ENCODE results near the gene MYBBP1A.

Gene MYBBP1A

DNA sequence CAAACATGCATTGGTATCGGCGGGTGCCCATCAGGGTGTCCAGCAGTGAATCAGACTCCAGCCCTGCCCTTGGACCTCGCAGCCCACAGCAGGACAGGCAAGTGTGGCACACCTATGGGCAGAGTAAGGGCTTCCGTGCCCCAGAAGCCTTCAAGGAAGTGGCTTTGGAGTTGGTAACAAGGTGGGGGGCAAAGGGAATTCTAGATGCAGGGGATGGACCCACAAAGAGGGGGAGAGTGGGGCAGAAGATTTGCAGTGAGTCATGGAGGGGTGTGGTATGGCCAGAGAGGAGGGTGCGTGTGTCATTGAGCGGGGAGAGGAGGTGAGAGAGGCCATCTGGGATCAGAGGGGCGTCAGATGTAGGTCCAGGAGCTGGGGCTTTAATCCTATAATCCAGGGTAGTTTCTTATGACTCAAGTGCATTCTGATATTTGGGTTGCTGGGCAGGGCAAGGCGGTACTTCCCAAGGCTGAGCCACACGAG, 65.0 kb downstream of the MYBBP1A start:
- Histone ChIP-seq H3K27me3 (ENCODE audit: control insufficient read depth in 1 of 2, insufficient read depth in 2 of 2, low read length in 2 of 2) (no peaks in the 10 kb centered on the region), H3K9me3 (ENCODE audit: control insufficient read depth in 1 of 2, low read length in 2 of 2) (no peaks in the 10 kb centered on the region), H3K9ac (ENCODE audit: low read depth in 1 of 2, low read length in 2 of 2) (no peak overlapping the region), H3K4me1 (ENCODE audit: control insufficient read depth in 1 of 2, insufficient read depth in 2 of 2, low read length in 2 of 2) (peaks cover 16 to 26% of the 10 kb centered on the region in 2 donors), H3K36me3 (ENCODE audit: control insufficient read depth in 1 of 2, insufficient read depth in 2 of 2, low read length in 2 of 2) (no peaks in the 10 kb centered on the region), H3K4me3 (ENCODE audit: low read depth in 1 of 2, low read length in 2 of 2) (no peak overlapping the region), H3K27ac (ENCODE audit: low read depth, low read length) (no peak overlapping the region)

DNA sequence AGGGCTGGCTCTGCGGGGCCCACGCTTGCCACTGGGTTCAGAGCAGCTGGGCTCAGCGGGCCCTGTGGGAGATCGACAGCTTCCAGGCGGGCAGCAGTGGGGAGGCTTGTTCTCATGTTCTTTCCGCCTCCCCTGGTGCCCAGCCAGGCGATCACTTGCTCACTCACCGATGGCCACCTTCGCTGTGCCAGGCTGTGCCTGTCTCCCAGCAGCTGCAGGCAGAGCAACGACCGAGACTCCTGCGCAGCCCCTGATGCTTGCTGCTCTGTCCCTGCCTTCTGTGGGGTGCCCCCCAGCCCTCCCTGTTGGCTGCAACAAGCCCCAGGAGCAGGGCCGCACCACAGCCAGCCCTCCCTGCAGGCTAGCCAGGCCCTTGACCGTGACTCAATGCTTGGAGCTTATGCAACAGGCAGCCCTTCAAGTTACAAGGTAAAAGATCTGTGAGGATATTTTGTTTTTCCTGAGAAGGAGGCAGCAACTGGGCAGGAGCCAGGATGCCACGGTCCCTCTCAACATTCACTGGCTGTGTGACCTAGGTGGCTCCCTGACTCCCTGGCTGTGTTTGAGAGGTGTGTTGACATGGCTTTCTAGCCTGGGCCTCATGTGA, 66.1 kb downstream of the MYBBP1A start:
- H3K4me1 ChIP-seq (ENCODE audit: control insufficient read depth in 1 of 2, insufficient read depth in 2 of 2, low read length in 2 of 2) = peaks cover 16 to 26% of the 10 kb centered on the region in 2 donors
- no peaks in the 10 kb centered on the region for H3K36me3 ChIP-seq (ENCODE audit: control insufficient read depth in 1 of 2, insufficient read depth in 2 of 2, low read length in 2 of 2)
- H3K9ac ChIP-seq (ENCODE audit: low read depth in 1 of 2, low read length in 2 of 2) = no peak overlapping the region
- no peak overlapping the region for H3K4me3 ChIP-seq (ENCODE audit: low read depth in 1 of 2, low read length in 2 of 2)
- H3K27me3 ChIP-seq (ENCODE audit: control insufficient read depth in 1 of 2, insufficient read depth in 2 of 2, low read length in 2 of 2) = no peaks in the 10 kb centered on the region
- no peak overlapping the region for H3K27ac ChIP-seq (ENCODE audit: low read depth, low read length)
- no peaks in the 10 kb centered on the region for H3K9me3 ChIP-seq (ENCODE audit: control insufficient read depth in 1 of 2, low read length in 2 of 2)
